ENCODE measurements around the gene RPS26.

- TF ChIP-seq CHD2 (IDR thresholded peaks at IDR 0.05; ENCODE audit: low read depth, low read length) (no peak), HMGXB4 (CRISPR knock-in tag; IDR thresholded peaks at IDR 0.05) (no peak), CTCF (IDR thresholded peaks at IDR 0.05 in 2 of 3, conservative IDR thresholded peaks at IDR 0.05 in 1 of 3; ENCODE audit: insufficient read depth in 2 of 3, low read depth in 1 of 3, low read length in 3 of 3) (no peak), ASH1L (IDR thresholded peaks at IDR 0.05; ENCODE audit: borderline replicate concordance, low read depth, partially characterized antibody) (no peak), CCAR2 (IDR thresholded peaks at IDR 0.05; ENCODE audit: low read depth, low read length) (no peak), ZC3H8 (IDR thresholded peaks at IDR 0.05) (no peak)
These were observed 12.6 kb upstream of the RPS26 start for GRCh38 chr12:56029166-56029519.
